H1 (cell line): ENCODE measurements around the gene UFSP1. TPM values are rescaled to one million over a fixed set of nuclear protein-coding genes. Genes with fewer than 3 reads are reported as not detected.

Experiments used
- SIX5 ChIP-seq: IDR thresholded peaks from 2 replicates; pipeline ENCODE4 v1.6.1; 2011; ENCODE audit warnings: mild to moderate bottlenecking, low read depth, low read length
- polyA plus RNA-seq, 7 experiments: library from polyadenylated mRNA; depleted of rRNA in 3 of 7; stranded (reverse) in 5 of 7; unstranded in 2 of 7; fragments of >200 nt in 5 of 7; fragments of 200-250 nt in 2 of 7; gene quantifications; 1 replicate in 5 of 7; 2 replicates in 1 of 7; 4 replicates in 1 of 7; pipeline versions ENCODE4 v1.2.1 to v1.2.3, GENCODE V29; 2011 to 2013; ENCODE audit warnings: missing spikeins in 2 of 7, mixed read lengths in 2 of 7
- total RNA-seq: library from RNA; stranded (reverse); fragmentation: NEBNext Ultra II Directional; extraction: Animal tissue kit (Norgen Biotek cat#: 25700); gene quantifications from 2 replicates; pipeline ENCODE4 v1.2.1, GENCODE V29; 2021

Gene UFSP1
- total and polyA plus RNA-seq, 2 of the 8 experiments (the other 6 are each of a cell fraction or from before 2014, with no cell fraction given), result 1.6 to 4.3 TPM

DNA sequence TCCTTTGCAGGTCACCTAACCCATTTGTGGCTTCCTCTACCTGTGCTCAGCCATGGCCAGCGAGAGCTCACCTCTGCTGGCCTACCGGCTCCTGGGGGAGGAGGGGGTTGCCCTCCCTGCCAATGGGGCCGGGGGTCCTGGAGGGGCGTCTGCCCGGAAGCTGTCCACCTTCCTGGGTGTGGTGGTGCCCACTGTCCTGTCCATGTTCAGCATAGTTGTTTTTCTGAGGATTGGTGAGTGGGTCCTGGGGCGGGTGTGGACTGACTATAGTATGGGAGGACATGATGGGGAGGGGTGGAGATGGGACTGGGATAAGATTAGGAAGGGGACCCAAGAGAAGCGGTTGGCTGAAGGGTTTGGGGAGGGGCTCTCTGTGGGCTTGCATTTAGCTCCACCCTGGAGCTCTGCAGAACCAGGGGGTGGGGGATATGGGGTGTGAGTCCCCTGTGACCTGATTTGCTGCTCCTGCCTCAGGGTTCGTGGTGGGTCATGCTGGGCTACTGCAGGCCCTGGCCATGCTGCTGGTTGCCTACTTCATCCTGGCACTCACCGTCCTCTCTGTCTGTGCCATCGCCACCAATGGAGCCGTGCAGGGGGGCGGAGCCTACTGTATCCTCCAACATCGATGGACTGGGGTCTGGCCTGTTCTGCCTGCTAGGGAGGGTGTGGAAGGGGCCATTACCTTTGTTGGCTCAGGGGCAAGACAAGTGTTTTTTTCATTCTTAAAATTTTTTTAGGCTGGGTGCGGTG, 35.2 kb downstream of the UFSP1 start (continued):
- no peak for TF ChIP-seq SIX5
